ENCODE data around the gene ZFAND3. TPM values are rescaled to one million over a fixed set of nuclear protein-coding genes. Genes with fewer than 3 reads are reported as not detected.

ZFAND3 gene
- total and polyA plus RNA-seq, 2 experiments from 2014 or later, result 16.9 to 28.2 TPM

DNA sequence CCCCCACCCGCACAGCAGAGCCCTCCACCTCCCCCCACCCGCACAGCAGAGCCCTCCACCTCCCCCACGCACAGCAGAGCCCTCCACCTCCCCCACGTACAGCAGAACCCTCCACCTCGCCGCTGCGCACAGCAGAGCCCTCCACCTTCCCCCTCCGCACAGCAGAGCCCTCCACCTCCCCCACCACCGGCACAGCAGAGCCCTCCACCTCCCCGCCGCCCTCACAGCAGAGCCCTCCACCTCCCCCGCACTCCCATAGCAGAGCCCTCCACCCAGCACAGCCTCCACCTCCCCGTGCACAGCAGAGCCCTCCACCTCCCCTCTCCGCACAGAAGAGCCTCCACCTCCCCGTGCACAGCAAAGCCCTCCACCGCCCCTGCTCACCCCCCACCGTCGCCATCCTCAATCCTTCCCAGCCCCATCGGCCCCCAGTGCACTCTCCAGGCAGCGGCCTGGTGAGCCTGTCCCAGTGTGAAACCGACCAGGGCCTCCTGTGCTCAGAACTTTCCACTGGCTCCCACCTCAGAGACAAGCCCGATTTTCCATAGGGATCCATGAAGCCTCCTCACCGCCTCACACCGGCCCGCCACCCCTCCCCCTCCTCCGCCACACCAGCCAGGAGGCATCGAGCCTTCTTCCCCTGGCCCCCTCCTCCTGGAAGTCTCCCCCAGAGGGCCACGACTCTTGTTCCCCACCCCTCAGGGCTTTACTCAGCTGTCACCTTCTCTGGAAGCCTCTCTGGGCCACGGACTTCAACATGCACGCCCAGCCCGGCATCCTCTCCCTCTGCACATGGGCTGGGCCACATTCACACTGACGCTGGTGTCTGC is 347.1 kb downstream of the ZFAND3 start (continued):
- TF ChIP-seq, protein P1, sequence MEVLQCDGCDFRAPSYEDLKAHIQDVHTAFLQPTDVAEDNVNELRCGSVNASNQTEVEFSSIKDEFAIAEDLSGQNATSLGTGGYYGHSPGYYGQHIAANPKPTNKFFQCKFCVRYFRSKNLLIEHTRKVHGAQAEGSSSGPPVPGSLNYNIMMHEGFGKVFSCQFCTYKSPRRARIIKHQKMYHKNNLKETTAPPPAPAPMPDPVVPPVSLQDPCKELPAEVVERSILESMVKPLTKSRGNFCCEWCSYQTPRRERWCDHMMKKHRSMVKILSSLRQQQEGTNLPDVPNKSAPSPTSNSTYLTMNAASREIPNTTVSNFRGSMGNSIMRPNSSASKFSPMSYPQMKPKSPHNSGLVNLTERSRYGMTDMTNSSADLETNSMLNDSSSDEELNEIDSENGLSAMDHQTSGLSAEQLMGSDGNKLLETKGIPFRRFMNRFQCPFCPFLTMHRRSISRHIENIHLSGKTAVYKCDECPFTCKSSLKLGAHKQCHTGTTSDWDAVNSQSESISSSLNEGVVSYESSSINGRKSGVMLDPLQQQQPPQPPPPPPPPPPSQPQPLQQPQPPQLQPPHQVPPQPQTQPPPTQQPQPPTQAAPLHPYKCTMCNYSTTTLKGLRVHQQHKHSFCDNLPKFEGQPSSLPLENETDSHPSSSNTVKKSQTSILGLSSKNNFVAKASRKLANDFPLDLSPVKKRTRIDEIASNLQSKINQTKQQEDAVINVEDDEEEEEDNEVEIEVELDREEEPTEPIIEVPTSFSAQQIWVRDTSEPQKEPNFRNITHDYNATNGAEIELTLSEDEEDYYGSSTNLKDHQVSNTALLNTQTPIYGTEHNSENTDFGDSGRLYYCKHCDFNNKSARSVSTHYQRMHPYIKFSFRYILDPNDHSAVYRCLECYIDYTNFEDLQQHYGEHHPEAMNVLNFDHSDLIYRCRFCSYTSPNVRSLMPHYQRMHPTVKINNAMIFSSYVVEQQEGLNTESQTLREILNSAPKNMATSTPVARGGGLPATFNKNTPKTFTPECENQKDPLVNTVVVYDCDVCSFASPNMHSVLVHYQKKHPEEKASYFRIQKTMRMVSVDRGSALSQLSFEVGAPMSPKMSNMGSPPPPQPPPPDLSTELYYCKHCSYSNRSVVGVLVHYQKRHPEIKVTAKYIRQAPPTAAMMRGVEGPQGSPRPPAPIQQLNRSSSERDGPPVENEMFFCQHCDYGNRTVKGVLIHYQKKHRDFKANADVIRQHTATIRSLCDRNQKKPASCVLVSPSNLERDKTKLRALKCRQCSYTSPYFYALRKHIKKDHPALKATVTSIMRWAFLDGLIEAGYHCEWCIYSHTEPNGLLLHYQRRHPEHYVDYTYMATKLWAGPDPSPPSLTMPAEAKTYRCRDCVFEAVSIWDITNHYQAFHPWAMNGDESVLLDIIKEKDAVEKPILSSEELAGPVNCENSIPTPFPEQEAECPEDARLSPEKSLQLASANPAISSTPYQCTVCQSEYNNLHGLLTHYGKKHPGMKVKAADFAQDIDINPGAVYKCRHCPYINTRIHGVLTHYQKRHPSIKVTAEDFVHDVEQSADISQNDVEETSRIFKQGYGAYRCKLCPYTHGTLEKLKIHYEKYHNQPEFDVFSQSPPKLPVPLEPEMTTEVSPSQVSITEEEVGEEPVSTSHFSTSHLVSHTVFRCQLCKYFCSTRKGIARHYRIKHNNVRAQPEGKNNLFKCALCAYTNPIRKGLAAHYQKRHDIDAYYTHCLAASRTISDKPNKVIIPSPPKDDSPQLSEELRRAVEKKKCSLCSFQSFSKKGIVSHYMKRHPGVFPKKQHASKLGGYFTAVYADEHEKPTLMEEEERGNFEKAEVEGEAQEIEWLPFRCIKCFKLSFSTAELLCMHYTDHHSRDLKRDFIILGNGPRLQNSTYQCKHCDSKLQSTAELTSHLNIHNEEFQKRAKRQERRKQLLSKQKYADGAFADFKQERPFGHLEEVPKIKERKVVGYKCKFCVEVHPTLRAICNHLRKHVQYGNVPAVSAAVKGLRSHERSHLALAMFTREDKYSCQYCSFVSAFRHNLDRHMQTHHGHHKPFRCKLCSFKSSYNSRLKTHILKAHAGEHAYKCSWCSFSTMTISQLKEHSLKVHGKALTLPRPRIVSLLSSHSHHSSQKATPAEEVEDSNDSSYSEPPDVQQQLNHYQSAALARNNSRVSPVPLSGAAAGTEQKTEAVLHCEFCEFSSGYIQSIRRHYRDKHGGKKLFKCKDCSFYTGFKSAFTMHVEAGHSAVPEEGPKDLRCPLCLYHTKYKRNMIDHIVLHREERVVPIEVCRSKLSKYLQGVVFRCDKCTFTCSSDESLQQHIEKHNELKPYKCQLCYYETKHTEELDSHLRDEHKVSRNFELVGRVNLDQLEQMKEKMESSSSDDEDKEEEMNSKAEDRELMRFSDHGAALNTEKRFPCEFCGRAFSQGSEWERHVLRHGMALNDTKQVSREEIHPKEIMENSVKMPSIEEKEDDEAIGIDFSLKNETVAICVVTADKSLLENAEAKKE (CRISPR knock-in tag; IDR thresholded peaks at IDR 0.05), result no peak
- TF ChIP-seq, protein P2, sequence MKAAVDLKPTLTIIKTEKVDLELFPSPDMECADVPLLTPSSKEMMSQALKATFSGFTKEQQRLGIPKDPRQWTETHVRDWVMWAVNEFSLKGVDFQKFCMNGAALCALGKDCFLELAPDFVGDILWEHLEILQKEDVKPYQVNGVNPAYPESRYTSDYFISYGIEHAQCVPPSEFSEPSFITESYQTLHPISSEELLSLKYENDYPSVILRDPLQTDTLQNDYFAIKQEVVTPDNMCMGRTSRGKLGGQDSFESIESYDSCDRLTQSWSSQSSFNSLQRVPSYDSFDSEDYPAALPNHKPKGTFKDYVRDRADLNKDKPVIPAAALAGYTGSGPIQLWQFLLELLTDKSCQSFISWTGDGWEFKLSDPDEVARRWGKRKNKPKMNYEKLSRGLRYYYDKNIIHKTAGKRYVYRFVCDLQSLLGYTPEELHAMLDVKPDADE (IDR thresholded peaks at IDR 0.05), result no peak
- TF ChIP-seq NANOG (IDR thresholded peaks at IDR 0.05; ENCODE audit: borderline replicate concordance) (no peak), ZNF331 (CRISPR knock-in tag; IDR thresholded peaks at IDR 0.05; ENCODE audit: low read depth) (no peak), EZH2 (IDR thresholded peaks at IDR 0.05; ENCODE audit: low read depth, unreplicated experiment) (no peak)
- TF ChIP-seq, protein P3, sequence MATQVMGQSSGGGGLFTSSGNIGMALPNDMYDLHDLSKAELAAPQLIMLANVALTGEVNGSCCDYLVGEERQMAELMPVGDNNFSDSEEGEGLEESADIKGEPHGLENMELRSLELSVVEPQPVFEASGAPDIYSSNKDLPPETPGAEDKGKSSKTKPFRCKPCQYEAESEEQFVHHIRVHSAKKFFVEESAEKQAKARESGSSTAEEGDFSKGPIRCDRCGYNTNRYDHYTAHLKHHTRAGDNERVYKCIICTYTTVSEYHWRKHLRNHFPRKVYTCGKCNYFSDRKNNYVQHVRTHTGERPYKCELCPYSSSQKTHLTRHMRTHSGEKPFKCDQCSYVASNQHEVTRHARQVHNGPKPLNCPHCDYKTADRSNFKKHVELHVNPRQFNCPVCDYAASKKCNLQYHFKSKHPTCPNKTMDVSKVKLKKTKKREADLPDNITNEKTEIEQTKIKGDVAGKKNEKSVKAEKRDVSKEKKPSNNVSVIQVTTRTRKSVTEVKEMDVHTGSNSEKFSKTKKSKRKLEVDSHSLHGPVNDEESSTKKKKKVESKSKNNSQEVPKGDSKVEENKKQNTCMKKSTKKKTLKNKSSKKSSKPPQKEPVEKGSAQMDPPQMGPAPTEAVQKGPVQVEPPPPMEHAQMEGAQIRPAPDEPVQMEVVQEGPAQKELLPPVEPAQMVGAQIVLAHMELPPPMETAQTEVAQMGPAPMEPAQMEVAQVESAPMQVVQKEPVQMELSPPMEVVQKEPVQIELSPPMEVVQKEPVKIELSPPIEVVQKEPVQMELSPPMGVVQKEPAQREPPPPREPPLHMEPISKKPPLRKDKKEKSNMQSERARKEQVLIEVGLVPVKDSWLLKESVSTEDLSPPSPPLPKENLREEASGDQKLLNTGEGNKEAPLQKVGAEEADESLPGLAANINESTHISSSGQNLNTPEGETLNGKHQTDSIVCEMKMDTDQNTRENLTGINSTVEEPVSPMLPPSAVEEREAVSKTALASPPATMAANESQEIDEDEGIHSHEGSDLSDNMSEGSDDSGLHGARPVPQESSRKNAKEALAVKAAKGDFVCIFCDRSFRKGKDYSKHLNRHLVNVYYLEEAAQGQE (IDR thresholded peaks at IDR 0.05; ENCODE audit: unreplicated experiment), result no peak

All from GM23338 (cell line).